SKM-1 (cell line): ENCODE results near the gene LEFTY1.
"Not testable (repeated sequence)": the region's sequence is repeated elsewhere in the genome, so short reads cannot be mapped to it uniquely, and the experiment has no call there.

Experiments used
- DNase-seq: peaks from one replicate; lab custom pipeline; 2025; ENCODE audit not compliant: unreplicated experiment; lab: John Stamatoyannopoulos, UW

The LEFTY1 gene

DNA sequence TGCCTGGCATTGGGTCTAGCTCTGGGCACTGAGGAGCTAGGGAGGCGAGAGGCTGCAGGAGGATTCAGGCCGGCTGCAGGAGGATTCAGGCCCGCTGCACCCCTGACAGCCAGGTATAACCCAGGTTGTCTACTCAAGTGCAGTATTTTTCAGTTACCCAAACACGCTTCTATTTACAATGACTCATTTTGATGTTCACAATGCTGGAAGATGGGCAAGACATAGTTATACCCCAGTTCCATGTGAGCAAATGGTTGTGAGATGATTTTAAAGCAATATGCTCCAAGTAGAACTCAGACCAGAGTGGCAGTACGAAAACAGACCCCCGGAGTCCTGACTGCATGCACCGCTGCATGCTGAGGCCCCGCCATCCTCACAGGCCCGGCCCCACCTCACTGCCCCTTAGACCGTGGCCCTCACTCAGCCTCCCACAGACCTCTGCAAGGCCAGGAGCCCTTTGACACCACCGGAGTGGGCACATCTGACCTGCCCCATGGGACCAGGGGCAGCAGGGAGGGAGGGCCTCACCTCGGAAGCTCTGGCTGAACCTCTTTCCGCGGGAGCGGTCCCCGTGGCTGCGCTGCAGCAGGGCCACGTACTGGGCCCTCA lies 553 bp downstream of the LEFTY1 start:
- no peak for DNase-seq

- not testable (repeated sequence) for DNase-seq
Measured at GRCh38 chr1:225887554-225888288, 1.2 kb downstream of the LEFTY1 start.

DNA sequence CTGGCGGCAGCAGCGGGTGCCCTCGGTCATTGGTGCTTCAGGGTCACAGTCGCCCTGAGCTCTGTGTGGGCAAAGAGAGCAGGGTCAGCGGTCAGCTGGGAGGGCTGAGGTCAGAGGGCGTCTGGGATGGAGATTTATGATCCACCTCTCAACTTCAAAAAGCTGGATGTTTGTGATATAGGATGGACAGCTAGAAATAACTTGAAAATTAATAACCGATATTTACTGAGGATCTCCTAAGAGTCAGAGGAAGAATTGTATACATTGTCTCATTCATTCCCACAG lies 2.0 kb downstream of the LEFTY1 start:
- DNase-seq, result no peak

- DNase-seq, result no peak
Measured at GRCh38 chr1:225886159-225887029, 2.6 kb downstream of the LEFTY1 start.

DNA sequence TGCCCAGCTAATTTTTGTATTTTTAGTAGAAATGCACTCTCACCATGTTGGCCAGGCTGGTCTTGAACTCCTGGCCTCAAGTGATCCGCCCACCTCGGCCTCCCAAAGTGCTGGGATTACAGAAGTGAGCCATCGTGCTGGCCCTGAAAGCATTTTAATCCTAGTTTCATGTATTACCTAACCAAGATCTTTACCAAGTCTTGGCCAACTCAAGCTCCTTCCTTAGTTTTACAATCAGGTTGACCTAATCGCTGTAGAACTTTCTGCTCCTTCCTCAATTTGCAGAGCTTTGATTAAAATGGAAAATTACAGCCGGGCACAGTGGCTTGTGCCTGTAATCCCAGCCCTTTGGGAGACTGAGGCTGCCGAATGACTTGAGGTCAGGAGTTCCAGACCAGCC lies 3.6 kb downstream of the LEFTY1 start:
- DNase-seq, result peak; percentile 92

DNA sequence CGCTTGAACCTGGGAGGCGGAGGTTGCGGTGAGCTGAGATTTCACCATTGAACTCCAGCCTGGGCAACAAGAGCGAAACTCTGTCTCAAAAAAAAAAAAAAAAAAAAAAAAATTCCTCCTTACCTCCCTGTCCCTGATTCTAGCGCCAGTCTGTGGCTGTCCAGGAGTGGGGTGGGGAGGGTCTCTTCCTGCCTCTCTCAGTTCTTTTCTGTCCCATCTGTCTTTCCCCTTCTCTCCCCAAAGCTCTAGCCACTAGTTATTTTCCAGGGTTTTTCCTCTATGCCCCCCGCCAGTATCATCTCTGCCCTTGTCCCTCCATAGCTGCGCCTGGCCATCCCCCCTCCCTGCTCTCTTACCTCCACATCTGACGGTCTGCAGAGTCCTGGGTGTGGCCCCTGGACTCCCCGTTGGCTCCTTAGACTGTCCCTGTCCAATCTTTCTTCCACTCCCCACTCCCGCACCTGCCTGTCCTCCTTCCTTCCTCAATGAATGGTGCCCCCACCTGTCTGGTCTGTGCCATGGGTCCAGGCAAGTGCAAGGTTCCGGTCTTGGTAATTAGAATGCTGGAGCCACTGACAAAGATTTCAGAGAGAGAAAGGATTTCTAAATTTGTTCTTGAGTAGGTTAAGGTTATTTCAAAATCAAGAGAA lies 5.2 kb downstream of the LEFTY1 start:
- DNase-seq, result no peak

DNA sequence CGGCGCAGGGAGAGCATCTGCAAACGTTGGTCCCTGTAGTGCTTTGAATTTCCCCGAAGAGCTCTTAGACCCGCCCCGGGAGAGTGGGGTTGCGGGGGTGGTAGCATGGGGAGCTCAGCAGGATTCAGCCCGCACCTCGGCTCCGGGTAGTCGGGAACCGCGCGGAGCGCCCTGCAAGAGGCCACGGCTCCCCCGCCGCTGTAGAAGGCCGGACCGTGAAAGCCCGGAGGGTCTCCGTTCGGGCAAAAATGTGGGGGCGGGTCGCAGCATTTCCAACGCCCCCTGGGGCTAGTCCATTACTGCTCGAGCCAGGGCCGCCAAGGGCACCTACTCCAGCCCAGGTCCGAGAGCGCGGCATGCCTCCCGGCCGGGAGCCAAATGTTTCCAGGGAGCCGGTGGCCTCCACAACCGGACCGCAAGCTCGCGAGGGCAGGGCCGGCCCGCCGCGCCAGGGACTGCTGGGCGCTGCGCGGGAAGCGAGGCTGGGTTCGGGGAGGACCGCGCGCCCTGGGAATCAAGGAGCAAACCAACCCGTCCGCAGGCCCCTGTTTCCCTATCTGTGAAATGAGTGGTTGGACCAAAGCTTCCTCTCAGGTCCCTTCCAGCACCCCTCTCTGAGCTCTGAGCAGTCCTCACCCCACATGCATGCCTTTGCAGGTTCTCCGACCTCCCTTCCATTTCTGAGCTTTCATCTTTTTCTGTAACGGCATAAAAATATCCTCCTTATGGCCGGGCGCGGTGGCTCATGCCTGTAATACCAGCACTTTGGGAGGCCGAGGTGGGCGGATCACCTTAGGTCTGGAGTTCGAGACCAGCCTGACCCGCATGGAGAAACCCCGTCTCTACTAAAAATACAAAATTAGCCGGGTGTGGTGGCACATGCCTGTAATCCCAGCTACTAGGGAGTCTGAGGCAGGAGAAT lies 6.0 kb downstream of the LEFTY1 start:
- DNase-seq, result no peak

DNA sequence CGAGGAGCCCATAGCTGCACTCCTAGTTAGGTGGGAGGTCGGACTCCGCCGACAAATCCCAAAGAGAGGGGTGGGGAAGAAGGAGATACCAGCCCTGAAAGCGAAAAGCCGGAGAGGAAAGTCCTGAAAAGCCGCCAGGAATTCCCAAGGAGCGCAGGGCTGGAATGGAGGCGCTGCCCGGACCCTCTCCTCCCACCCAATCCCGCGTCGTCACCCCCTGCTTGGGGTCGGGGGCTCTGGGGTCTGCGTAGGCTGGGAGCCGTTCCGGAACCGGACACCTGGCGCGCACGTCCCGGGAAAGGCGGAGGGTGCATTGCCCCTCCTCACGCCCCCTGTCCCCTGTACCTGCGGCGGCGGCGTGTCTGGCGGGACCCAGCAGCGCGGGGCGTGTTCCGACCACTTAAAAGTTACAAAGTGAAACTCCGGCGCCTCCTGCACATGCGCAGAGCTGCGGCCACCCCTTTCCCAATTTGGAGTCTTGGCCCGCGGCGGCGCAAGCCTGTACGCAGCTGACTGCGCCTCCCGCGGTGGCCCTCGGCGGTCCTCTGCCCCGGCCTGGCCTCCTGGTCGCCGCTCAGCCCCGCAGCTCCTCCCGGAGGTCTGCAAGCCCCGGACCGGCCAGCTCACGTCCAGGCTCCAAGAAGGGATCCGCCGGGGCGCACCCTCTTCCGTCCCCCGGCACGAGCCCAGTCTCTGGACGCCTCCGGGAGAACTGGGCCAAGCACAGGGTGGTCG lies 6.8 kb downstream of the LEFTY1 start, which contains the start of gene TMEM63A:
Gene TMEM63A (minus strand): TSS at position 422 of the 735 bp plus-strand sequence. CDS start 4,800 bp downstream, outside the sequence.
- DNase-seq, result peak; percentile 83

GRCh38 chr1:225881081-225881958 lies 7.6 kb downstream of the LEFTY1 start:
- peak; percentile 40 for DNase-seq

GRCh38 chr1:225880636-225881035 lies 8.3 kb downstream of the LEFTY1 start:
- no peak for DNase-seq

GRCh38 chr1:225880222-225880588 lies 8.7 kb downstream of the LEFTY1 start:
- DNase-seq, result no peak

DNA sequence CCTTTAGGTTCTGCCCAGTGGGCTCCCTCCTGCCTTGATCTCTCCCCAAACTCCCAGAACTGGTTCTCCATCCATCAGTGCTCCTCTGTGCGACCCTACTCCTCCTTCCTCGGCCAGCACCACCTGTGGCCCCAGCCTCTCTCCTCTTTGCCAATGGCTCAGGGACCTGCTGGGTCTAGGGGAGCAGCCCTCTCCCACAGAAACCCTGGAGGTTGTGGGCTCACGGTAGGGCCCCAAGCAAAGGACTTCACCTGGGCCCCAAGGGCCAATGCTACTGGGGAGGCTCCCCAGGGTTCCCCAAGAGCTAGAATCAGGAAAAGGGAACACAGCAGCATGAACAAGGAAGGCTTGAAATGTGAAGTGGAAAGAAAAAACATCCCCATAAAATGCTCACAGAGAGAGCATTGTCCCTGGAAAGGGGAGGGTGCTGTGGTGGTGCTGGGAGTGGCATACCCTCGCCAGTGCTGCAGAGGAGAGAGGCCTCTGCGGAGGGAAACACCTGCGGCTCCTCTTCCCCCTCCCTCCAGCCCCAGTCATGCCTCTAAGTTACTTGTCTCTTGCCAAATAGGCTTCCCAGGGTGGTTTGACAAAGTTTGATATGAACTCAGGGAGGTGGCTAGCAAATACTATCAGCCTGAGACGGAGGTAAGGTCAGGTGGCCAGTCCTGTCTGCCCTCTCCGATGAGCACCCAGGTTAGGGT lies 9.3 kb downstream of the LEFTY1 start:
- no peak for DNase-seq

DNA sequence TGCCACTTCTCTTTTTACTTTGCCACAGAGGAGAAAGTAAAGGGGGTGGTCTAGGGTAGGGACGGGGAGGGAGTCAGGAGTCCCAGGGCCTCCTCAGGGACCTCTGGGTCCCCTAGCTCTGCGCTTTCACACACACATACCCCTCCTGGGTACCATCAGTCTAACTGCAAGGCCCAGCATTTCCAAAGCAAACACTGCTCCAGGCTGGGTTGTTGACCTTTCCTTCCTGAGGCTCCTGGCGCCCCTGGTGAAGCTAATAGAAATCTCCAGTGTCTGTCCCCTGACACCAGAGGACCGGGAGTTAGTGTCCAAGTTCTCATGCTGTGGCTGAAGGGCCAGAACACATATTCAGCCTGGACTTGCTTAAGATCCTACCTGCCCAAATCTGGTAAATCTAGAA lies 10.7 kb downstream of the LEFTY1 start:
- no peak for DNase-seq

DNA sequence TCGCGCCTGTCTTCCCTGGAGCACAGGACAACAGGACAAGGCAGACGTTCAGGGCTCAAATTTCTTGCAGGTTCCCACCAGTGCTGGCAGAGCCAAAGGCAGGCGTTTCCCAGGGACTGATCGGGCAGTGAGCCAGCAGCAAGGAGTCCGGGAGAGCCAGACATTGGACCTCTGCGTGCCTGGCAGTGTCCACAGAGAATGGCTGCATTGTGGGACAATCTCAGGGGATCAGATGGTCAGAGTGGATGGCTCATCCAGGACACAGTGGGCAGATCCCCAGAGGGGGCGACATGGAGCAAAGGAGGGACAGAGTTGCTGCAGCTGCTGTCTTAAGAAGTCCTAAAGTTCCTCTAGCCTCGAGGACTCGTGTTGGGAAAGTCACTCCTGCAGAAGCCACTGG lies 11.4 kb downstream of the LEFTY1 start:
- DNase-seq, result peak; percentile 48

- no peak for DNase-seq
Measured at GRCh38 chr1:225876900-225877510, 11.9 kb downstream of the LEFTY1 start.

GRCh38 chr1:225875044-225875815 lies 13.7 kb downstream of the LEFTY1 start:
- DNase-seq, result no peak

DNA sequence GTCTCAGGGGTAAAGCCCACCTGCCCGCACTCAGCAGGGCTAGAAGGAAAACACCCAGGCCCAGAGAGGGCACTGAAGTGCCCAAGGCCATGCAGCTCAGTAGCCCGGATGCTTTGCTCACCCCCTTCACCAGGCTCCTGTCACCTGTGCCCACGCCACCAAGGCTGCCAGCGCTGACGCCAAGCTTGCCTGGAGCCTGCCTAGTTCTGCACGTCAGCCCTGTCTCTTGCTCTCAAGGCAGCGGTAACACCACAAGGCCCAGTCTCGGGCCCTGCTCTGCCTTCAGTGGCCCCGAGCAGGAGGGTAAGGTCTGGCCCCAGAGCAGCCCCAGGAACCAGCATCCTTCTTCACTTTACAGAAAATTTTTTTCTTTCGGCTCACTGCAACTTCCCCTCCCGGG lies 14.5 kb downstream of the LEFTY1 start:
- no peak for DNase-seq
